ENCODE measurements around the gene SCML1.

GRCh38 chrX:17719711-17720110 is 17.6 kb upstream of the SCML1 start:
- TF ChIP-seq SMC3 (IDR thresholded peaks at IDR 0.05; ENCODE audit: low read depth, low read length), result no peak
- no peak for TF ChIP-seq POLR2A (IDR thresholded peaks at IDR 0.05; ENCODE audit: low read depth, low read length)
- TF ChIP-seq CTCF (conservative IDR thresholded peaks at IDR 0.05; ENCODE audit: low read depth, low read length), result no peak
- TF ChIP-seq CEBPB (IDR thresholded peaks at IDR 0.05; ENCODE audit: low read depth, low read length), result no peak
- no peak for TF ChIP-seq FOS (IDR thresholded peaks at IDR 0.05; ENCODE audit: low read depth, low read length)

Measured in IMR-90 (cell line).